Muscle layer of colon (tissue), 2 donors: ENCODE data around the gene KCNC2.

Experiments used
- H3K27ac ChIP-seq: one replicate; pipeline ENCODE4 v1.7.0; 2013; ENCODE audit warnings: low read depth, mild to moderate bottlenecking, low read length, moderate library complexity
- H3K27me3 ChIP-seq, 2 donors: one replicate each; pipeline ENCODE4 v1.7.0; 2013; ENCODE audit warnings: low read length in 2 of 2, mild to moderate bottlenecking in 2 of 2; ENCODE audit not compliant: insufficient read depth in 2 of 2, control insufficient read depth in 1 of 2
- H3K36me3 ChIP-seq: one replicate; pipeline ENCODE4 v1.7.0; 2013; ENCODE audit warnings: mild to moderate bottlenecking, low read length; ENCODE audit not compliant: insufficient read depth
- H3K4me1 ChIP-seq: one replicate; pipeline ENCODE4 v1.7.0; 2013; ENCODE audit warnings: mild to moderate bottlenecking, low read length; ENCODE audit not compliant: insufficient read depth
- H3K4me3 ChIP-seq, 2 donors: one replicate each; pipeline ENCODE4 v1.7.0; 2013; ENCODE audit warnings: low read length in 2 of 2, low read depth in 1 of 2, mild to moderate bottlenecking in 1 of 2, moderate library complexity in 1 of 2
- H3K9ac ChIP-seq: one replicate; pipeline ENCODE4 v1.7.0; 2013; ENCODE audit warnings: low read length
- H3K9me3 ChIP-seq: one replicate; pipeline ENCODE4 v1.7.0; 2013; ENCODE audit warnings: mild to moderate bottlenecking, low read length
- donor health status: abdominal sarcoma.
- donor health status: Adenocarcinoma of cecum.

The KCNC2 gene

GRCh38 chr12:75048767-75049166, 160.9 kb downstream of the KCNC2 start:
- Histone ChIP-seq H3K27me3 (no peaks in the 10 kb centered on the region), H3K4me1 (no peaks in the 10 kb centered on the region), H3K4me3 (no peak overlapping the region), H3K9ac (no peak overlapping the region), H3K27ac (no peak overlapping the region), H3K36me3 (no peaks in the 10 kb centered on the region), H3K9me3 (no peaks in the 10 kb centered on the region)

- Histone ChIP-seq H3K36me3 (no peaks in the 10 kb centered on the region), H3K9me3 (no peaks in the 10 kb centered on the region), H3K27ac (no peak overlapping the region), H3K4me1 (no peaks in the 10 kb centered on the region), H3K9ac (no peak overlapping the region), H3K27me3 (no peaks in the 10 kb centered on the region), H3K4me3 (no peak overlapping the region)
These were observed 161.6 kb downstream of the KCNC2 start for GRCh38 chr12:75047885-75048525.

- no peaks in the 10 kb centered on the region for H3K9me3 ChIP-seq
- no peak overlapping the region for H3K27ac ChIP-seq
- no peaks in the 10 kb centered on the region for H3K36me3 ChIP-seq
- H3K9ac ChIP-seq, result no peak overlapping the region
- H3K27me3 ChIP-seq, result no peaks in the 10 kb centered on the region
- H3K4me3 ChIP-seq, result no peak overlapping the region
- no peaks in the 10 kb centered on the region for H3K4me1 ChIP-seq
These were observed 167.5 kb downstream of the KCNC2 start for GRCh38 chr12:75042125-75042524.

DNA sequence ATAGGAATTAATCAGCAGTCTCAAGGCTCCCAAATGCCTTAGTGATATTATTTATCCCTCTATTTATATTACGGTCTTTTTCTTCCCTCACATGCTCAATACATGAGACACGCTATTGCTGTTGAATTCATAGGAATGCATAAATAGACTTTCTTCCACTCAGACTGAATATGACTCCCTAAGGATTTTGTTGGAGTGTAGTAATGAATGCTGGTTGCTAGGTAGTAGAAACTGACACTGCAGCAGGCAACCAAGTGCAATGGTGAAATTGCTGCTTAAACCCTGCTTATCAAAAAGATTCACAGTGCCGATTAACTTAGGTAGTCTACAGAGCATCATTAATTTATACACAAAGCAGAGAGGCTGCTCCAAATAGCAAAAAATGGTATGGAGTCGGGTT, 168.2 kb downstream of the KCNC2 start:
- Histone ChIP-seq H3K4me1 (no peaks in the 10 kb centered on the region), H3K36me3 (no peaks in the 10 kb centered on the region), H3K9ac (no peak overlapping the region), H3K27ac (no peak overlapping the region), H3K9me3 (no peaks in the 10 kb centered on the region), H3K27me3 (no peaks in the 10 kb centered on the region), H3K4me3 (no peak overlapping the region)

DNA sequence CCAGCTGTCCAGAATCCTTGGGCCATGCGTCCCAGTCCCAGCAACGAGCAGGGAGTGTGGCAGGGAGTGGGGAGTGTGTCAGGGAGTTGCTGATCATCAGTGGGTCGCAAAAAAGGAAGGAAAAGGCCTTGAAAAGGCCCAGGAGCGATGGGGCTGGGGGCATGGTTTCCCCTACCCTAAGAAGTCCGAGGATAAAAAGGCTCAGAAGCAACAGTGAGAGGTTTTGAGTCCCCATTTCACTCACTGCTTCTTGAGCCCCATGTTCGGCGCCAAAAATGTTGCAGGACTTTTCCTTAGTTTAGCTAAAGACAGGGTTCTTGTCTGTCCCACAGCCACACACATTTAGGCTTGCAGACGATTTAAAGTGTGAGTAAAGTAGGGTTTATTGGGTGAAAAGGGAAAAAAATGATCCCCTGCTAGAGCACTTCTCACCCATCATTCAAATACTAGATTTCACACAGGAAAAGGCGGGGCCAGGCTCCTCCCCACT, 189.5 kb downstream of the KCNC2 start:
- no peaks in the 10 kb centered on the region for H3K27me3 ChIP-seq
- no peaks in the 10 kb centered on the region for H3K36me3 ChIP-seq
- H3K4me3 ChIP-seq, result no peak overlapping the region
- H3K4me1 ChIP-seq, result no peaks in the 10 kb centered on the region
- peaks cover 7% of the 10 kb centered on the region for H3K9me3 ChIP-seq
- H3K27ac ChIP-seq, result no peak overlapping the region
- no peak overlapping the region for H3K9ac ChIP-seq

GRCh38 chr12:75011120-75011519, 198.5 kb downstream of the KCNC2 start:
- no peaks in the 10 kb centered on the region for H3K27me3 ChIP-seq
- no peak overlapping the region for H3K9ac ChIP-seq
- no peak overlapping the region for H3K4me3 ChIP-seq
- H3K4me1 ChIP-seq, result no peaks in the 10 kb centered on the region
- H3K9me3 ChIP-seq, result no peaks in the 10 kb centered on the region
- H3K36me3 ChIP-seq, result no peaks in the 10 kb centered on the region
- no peak overlapping the region for H3K27ac ChIP-seq

GRCh38 chr12:75007133-75007532, 202.5 kb downstream of the KCNC2 start:
- Histone ChIP-seq H3K27ac (no peak overlapping the region), H3K27me3 (no peaks in the 10 kb centered on the region), H3K36me3 (no peaks in the 10 kb centered on the region), H3K4me3 (no peak overlapping the region), H3K4me1 (no peaks in the 10 kb centered on the region), H3K9me3 (no peaks in the 10 kb centered on the region), H3K9ac (no peak overlapping the region)

DNA sequence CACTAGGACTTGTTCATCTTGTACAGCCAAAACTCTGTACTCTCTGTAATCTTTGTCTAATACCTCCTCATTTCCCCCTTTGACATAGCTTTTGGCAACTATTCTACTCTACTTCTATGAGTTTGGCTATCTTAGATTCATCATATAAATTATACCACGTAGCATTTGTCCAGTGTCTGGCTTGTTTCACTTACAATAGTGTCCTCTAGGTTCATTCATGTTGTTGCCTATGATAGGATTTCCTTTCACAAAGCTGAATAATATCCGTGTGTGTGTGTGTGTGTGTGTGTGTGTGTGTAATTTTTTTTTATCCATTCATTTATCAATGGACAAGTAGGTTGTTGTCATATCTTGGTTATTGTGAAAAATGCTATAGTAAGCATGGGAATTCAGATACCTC, 209.5 kb downstream of the KCNC2 start:
- no peaks in the 10 kb centered on the region for H3K36me3 ChIP-seq
- H3K4me3 ChIP-seq, result no peak overlapping the region
- H3K27ac ChIP-seq, result no peak overlapping the region
- no peaks in the 10 kb centered on the region for H3K27me3 ChIP-seq
- H3K4me1 ChIP-seq, result no peaks in the 10 kb centered on the region
- H3K9ac ChIP-seq, result no peak overlapping the region
- H3K9me3 ChIP-seq, result no peaks in the 10 kb centered on the region

GRCh38 chr12:74999474-74999873, 210.2 kb downstream of the KCNC2 start:
- Histone ChIP-seq H3K36me3 (no peaks in the 10 kb centered on the region), H3K9me3 (no peaks in the 10 kb centered on the region), H3K4me1 (no peaks in the 10 kb centered on the region), H3K27ac (no peak overlapping the region), H3K4me3 (no peak overlapping the region), H3K27me3 (no peaks in the 10 kb centered on the region), H3K9ac (no peak overlapping the region)
